HUDEP-2 (cell line): Measurements from ENCODE around the gene CIDEC.
"Not testable (repeated sequence)": the region's sequence is repeated elsewhere in the genome, so short reads cannot be mapped to it uniquely, and the experiment has no call there.

Source experiments
- DNase-seq, 76 experiments: peaks; one replicate each; lab custom pipeline; 2025; ENCODE audit not compliant: unreplicated experiment in 76 of 76; lab: John Stamatoyannopoulos, UW

Gene CIDEC

DNA sequence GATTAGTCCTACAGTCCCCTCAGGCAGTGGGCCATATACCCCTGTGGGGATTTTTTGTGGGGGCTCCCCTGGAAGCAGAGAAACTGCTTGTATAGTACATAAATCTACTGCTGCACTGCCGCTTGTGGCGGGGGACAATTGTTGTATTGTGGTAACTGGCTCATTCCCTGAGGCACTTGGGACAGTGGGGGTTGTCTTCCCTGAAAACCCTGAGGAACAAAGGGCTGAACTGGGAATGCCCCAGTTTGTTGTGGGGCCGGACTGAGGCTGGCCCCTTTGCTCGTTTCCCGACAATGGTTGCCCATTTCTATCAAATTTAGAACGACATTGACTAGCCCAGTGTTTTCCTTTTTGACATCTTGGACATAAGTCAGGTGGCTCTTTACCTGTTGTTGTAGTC, 28.7 kb downstream of the CIDEC start:
- DNase-seq: not testable (repeated sequence)

- DNase-seq: peak in 12 of 76 experiments; percentile 5 to 39 (median 17)
Measured at GRCh38 chr3:9848860-9849259, 31.2 kb downstream of the CIDEC start.

DNA sequence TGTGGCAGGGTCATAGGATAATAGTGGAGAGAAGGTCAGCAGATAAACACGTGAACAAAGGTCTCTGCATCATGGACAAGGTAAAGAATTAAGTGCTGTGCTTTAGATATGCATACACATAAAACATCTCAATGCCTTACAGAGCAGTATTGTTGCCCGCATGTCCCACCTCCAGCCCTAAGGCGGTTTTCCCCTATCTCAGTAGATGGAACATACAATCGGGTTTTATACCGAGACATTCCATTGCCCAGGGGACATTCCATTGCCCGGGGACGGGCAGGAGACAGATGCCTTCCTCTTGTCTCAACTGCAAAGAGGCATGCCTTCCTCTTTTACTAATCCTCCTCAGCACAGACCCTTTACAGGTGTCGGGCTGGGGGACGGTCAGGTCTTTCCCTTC, 32.2 kb downstream of the CIDEC start:
- DNase-seq: not testable (repeated sequence)

- DNase-seq: no peak
Measured at GRCh38 chr3:9846931-9847488, 33.0 kb downstream of the CIDEC start.

- no peak for DNase-seq
Measured at GRCh38 chr3:9846231-9846630, 33.8 kb downstream of the CIDEC start.

- peak in 75 of 76 experiments; percentile 56 to 98 (median 92) for DNase-seq
Measured at GRCh38 chr3:9843715-9844438, 36.2 kb downstream of the CIDEC start, which contains the start of gene RPUSD3. RPUSD3 (minus strand) TSS chr3:9844008; CDS start chr3:9843990, 18 bp downstream.

DNA sequence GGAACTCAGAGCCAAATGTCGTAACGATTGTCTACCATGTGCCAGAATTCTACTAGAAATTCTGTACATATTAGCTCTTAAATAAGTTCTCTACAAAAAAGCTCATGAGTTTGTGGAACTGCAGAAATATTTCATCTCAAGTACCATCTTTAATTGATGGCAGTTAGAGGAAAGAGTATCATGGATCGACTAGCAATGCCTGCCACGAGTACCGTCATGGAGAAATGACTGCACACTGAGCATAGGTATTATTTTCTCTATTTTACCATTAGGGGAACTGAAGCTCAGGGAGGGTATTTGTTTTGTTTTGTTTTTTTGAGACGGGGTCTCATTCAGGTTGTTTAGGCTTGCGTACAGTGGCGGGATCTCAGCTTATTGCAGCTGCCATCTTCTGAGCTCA, 39.0 kb downstream of the CIDEC start:
- DNase-seq: no peak

- DNase-seq: no peak
Measured at GRCh38 chr3:9838856-9839255, 41.2 kb downstream of the CIDEC start.

DNA sequence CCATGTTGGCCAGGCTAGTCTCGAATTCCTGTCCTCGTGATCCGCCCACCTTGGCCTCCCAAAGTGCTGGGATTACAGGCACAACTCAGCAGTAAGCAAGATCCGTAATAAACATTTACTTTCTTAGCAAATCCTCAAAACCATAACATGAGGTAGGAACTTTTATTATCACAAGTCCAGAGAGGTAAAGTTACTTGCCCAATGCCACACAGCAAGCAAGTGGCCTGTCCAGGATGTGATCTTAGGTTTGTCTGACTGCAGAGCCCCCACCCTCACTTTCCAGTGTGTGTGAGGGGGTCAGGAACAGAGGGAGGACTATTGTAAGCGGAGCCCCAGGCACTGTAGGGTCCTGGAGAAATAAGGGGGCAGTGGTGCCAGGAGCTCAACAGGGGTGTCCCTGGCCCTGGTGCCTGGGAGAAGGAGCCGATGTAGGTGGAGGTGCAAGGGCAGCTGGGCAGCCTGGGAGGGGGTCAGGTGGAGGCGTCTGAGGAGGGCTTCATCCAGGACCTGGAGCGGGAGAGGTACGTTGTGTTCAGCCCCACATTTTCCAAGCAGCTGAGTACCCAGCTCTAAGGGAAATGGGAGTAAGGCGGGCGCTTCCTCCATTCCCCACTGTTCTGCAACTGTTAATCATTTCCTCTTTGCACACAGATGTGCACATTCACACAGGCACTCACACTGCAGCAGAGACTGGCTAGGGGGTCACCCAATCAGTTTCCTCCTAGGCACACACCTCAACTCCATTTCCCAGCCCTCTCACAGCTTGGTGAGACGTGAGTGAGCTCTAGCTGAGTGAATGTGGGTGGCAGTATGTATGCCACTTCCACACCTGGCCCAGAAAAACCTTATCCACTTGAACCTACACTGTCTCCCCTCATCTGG, 42.1 kb downstream of the CIDEC start:
- DNase-seq: no peak

- no peak for DNase-seq
Measured at GRCh38 chr3:9834520-9835380, 45.3 kb downstream of the CIDEC start.

- DNase-seq: no peak
Measured at GRCh38 chr3:9833078-9833477, 47.0 kb downstream of the CIDEC start.

- DNase-seq: no peak
Measured at GRCh38 chr3:9831253-9831652, 48.8 kb downstream of the CIDEC start.

- no peak for DNase-seq
Measured at GRCh38 chr3:9828801-9829755, 51.0 kb downstream of the CIDEC start.

DNA sequence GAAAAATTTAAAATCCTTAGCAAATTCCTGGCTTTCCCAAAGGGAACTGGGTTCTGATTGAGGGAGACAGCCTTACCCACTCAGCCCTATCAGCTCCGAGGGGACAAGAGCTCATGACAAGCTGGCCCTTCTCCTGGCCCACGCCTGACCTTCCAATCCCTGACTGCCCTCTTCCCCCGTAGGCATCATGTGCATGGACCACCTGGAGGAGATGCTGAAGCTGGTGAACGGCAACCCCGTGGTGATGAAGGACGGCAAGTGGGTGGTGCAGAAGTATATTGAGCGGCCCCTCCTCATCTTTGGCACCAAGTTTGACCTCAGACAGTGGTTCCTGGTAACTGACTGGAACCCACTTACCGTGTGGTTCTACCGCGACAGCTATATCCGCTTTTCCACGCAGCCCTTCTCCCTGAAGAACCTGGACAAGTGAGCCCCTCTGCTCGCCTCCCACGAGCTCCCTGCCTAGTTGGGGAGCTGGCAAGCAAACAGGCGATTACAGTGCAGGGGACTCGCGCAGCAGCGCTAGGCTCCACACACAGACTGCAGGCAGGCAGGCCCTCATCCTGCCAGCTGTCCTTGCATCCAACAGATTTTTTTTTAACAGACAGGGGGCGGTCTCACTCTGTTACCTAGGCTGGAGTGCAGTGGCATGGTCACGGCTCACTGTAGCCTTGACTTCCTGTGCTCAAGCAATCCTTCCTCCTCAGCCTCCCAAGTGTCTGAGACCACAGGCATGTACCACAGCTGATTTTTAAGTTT, 53.1 kb downstream of the CIDEC start:
- DNase-seq: peak in 28 of 76 experiments; percentile 4 to 46 (median 14)

DNA sequence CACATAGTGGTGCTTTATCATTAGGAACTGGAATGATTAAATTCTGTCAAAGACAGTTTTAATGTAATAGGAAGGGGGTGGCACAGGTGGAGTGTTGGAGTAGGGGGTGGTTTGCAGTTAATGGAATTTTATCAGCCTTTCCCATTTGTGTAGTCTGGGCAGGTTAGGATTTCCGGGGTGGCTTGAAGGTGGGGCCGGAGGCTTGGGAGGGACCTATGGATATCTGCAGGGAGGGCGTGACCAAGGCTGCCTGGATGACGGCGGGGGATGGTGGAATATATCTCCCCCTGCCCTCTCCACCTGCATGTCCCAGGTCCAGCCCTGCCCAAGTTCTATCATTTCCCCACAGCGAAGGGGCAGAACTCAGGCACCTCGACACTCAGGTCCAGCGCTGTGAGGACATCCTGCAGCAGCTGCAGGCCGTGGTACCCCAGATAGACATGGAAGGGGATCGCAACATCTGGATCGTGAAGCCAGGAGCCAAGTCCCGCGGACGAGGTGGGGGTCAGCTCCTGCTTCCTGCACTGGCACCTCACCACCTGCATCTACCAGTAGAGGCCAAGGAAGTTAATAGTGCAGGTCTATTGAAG, 54.5 kb downstream of the CIDEC start:
- no peak for DNase-seq

GRCh38 chr3:9820946-9821345, 59.1 kb downstream of the CIDEC start:
- peak in 5 of 76 experiments; percentile 1 to 17 (median 4) for DNase-seq

DNA sequence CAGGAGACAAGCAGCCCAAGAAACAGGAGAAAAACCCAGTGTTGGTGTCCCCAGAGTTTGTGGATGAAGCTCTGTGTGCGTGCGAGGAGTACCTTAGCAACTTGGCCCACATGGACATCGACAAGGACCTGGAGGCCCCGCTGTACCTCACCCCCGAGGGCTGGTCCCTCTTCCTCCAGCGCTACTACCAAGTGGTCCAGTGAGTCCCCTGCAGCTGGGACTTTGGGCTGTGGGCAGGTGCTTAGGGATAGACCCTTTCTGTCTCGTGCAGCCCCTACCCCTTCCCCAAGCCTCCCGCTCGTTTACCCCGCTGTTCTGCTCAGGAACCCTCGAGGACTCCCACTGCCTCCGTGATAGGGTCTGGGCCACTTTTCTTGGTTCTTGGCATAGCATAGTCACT, 59.5 kb downstream of the CIDEC start:
- DNase-seq: no peak

- DNase-seq: no peak
Measured at GRCh38 chr3:9818666-9819335, 61.3 kb downstream of the CIDEC start.
